Endothelial cell of umbilical vein (primary cell): ENCODE measurements around the gene KCNB1. TPM values are rescaled to one million over a fixed set of nuclear protein-coding genes. Genes with fewer than 3 reads are reported as not detected.

ENCODE experiments used
- BruUV-seq: library from RNA; stranded (reverse); fragments of 400-500 nt; replicated peaks from 2 replicates; lab custom pipeline; 2021; lab: Mats Ljungman, UMichigan
- CTCF ChIA-PET: fragments of 300-600, 350-600 bp; sonication (Branson Sonifier 250); formaldehyde crosslinking; loops from one replicate; lab custom pipeline; 2021; ENCODE audit warnings: antibody characterized with exemption, inconsistent platforms; lab: Charles Lee
- POLR2A ChIA-PET: fragments of 300-600, 350-600 bp; sonication (Branson Sonifier 250); formaldehyde crosslinking; loops from one replicate; lab custom pipeline; 2021; ENCODE audit warnings: antibody characterized with exemption, inconsistent platforms; lab: Charles Lee
- DNase-seq: peaks from one replicate; pipeline ENCODE4 v3.0.0-alpha.2; 2011; ENCODE audit warnings: low read depth, low spot score
- FAIRE-seq: peaks from 2 replicates; lab custom pipeline; 2011; peaks lifted over from hg19 to GRCh38; lab: Jason Lieb, UNC
- H2AFZ ChIP-seq: 2 replicates; pipeline ENCODE4 v1.6.0; 2012; ENCODE audit warnings: low read depth, low read length, control low read depth, inconsistent platforms
- H3K27ac ChIP-seq: 2 replicates; pipeline ENCODE4 v1.5.1; 2011; ENCODE audit warnings: low read depth, mild to moderate bottlenecking, control low read depth, low read length, moderate library complexity; ENCODE audit not compliant: insufficient read depth
- H3K27me3 ChIP-seq, 2 experiments: 2 replicates each; pipeline versions ENCODE4 v1.6.0 to v1.6.1; 2011; ENCODE audit warnings: low read length in 2 of 2, mixed read lengths in 1 of 2; ENCODE audit not compliant: control insufficient read depth in 2 of 2, insufficient read depth in 2 of 2
- H3K36me3 ChIP-seq, 2 experiments: 2 replicates in 1 of 2; 3 replicates in 1 of 2; pipeline ENCODE4 v1.5.1; 2011; ENCODE audit warnings: low read length in 2 of 2, mild to moderate bottlenecking in 1 of 2, moderate library complexity in 1 of 2; ENCODE audit not compliant: control insufficient read depth in 2 of 2, insufficient read depth in 2 of 2; ENCODE audit errors: extremely low read depth in 1 of 2
- H3K4me1 ChIP-seq: 3 replicates; pipeline ENCODE4 v1.5.1; 2011; ENCODE audit warnings: mild to moderate bottlenecking, low read length; ENCODE audit not compliant: control insufficient read depth, insufficient read depth; ENCODE audit errors: extremely low read depth
- H3K4me2 ChIP-seq: 2 replicates; pipeline ENCODE4 v1.6.1; 2011; ENCODE audit warnings: low read length, control low read depth, mixed read lengths; ENCODE audit not compliant: insufficient read depth
- H3K4me3 ChIP-seq, 3 experiments: fragments of 200-600 bp in 1 of 3; sonication (generic), shearing (Covaris generic) in 1 of 3; replicated peaks in 1 of 3; 2 replicates each; pipeline ENCODE4 v1.5.1; 2011 to 2016; ENCODE audit warnings: control low read depth in 3 of 3, low read length in 3 of 3, mild to moderate bottlenecking in 2 of 3, inconsistent platforms in 1 of 3, low read depth in 1 of 3, moderate library complexity in 1 of 3; ENCODE audit not compliant: insufficient read depth in 1 of 3
- H3K79me2 ChIP-seq: 2 replicates; pipeline ENCODE4 v1.6.0; 2012; ENCODE audit warnings: low read length, inconsistent platforms; ENCODE audit not compliant: control insufficient read depth, insufficient read depth
- H3K9ac ChIP-seq: replicated peaks from 2 replicates; pipeline ENCODE3; 2011; ENCODE audit warnings: low read length, control low read depth; ENCODE audit not compliant: insufficient read depth; ENCODE audit errors: extremely low read depth
- H3K9me1 ChIP-seq: replicated peaks from 3 replicates; pipeline ENCODE4 v1.6.0; 2011; ENCODE audit warnings: mild to moderate bottlenecking, low read length; ENCODE audit not compliant: control insufficient read depth, insufficient read depth; ENCODE audit errors: extremely low read depth
- H3K9me3 ChIP-seq: replicated peaks from 2 replicates; pipeline ENCODE4 v1.5.1; 2012; ENCODE audit warnings: low read length, inconsistent platforms; ENCODE audit not compliant: control insufficient read depth, insufficient read depth
- H4K20me1 ChIP-seq: replicated peaks from 2 replicates; pipeline ENCODE3; 2011; ENCODE audit warnings: mild to moderate bottlenecking, low read length; ENCODE audit not compliant: control insufficient read depth, insufficient read depth; ENCODE audit errors: extremely low read depth
- CTCF ChIP-seq, 2 donors: IDR thresholded peaks; 1 replicate in 1 of 2; 2 replicates in 1 of 2; pipeline ENCODE4 v1.5.1; 2011; ENCODE audit warnings: low read length in 2 of 2, mild to moderate bottlenecking in 2 of 2, moderate library complexity in 2 of 2, control low read depth in 1 of 2, inconsistent platforms in 1 of 2, low read depth in 1 of 2; ENCODE audit not compliant: insufficient read depth in 1 of 2; ENCODE audit errors: extremely low read depth in 1 of 2
- EZH2 ChIP-seq: IDR thresholded peaks from 2 replicates; pipeline ENCODE4 v1.6.1; 2012; ENCODE audit warnings: borderline replicate concordance, low read depth, mild to moderate bottlenecking, moderate library complexity, low read length, inconsistent platforms; ENCODE audit not compliant: severe bottlenecking
- FOS ChIP-seq: IDR thresholded peaks from 2 replicates; pipeline ENCODE4 v1.6.1; 2011; ENCODE audit warnings: mild to moderate bottlenecking, low read length, moderate library complexity, borderline replicate concordance; ENCODE audit not compliant: insufficient read depth
- GATA2 ChIP-seq: IDR thresholded peaks from 2 replicates; pipeline ENCODE4 v1.7.0; 2011; ENCODE audit warnings: low read depth, mild to moderate bottlenecking, moderate library complexity, mixed read lengths, low read length; ENCODE audit not compliant: insufficient read length, insufficient read depth
- JUN ChIP-seq: IDR thresholded peaks from 2 replicates; pipeline ENCODE4 v1.6.1; 2011; ENCODE audit warnings: borderline replicate concordance, low read depth; ENCODE audit not compliant: insufficient read length, insufficient read depth
- MAX ChIP-seq: IDR thresholded peaks from 2 replicates; pipeline ENCODE4 v1.6.1; 2011; ENCODE audit not compliant: insufficient read depth, insufficient read length
- MYC ChIP-seq: IDR thresholded peaks from one replicate; pipeline ENCODE4 v1.6.1; 2011; ENCODE audit warnings: mild to moderate bottlenecking, low read depth, low read length
- POLR2A ChIP-seq: IDR thresholded peaks from 2 replicates; pipeline ENCODE4 v1.6.1; 2012; ENCODE audit warnings: low read depth, mild to moderate bottlenecking, control low read depth, low read length
- POLR2AphosphoS5 ChIP-seq: IDR thresholded peaks from 2 replicates; pipeline ENCODE4 v1.6.1; 2012; ENCODE audit warnings: low read depth, mild to moderate bottlenecking, control low read depth, low read length, moderate library complexity; ENCODE audit not compliant: insufficient read depth
- dilution Hi-C: fragments of 300-500 bp; cut with MboI; formaldehyde crosslinking; loops from one replicate; pipeline ENCODE4 v1.15.0; 2019; ENCODE audit warnings: low sequenced_read_pairs; ENCODE audit not compliant: extremely low pct_ligation_motif_present
- intact Hi-C: fragments of 100-400 bp; cut with micrococcal nuclease; formaldehyde crosslinking; loops from one replicate; pipeline ENCODE4 v1.10.0; 2022
- polyA plus RNA-seq, 4 experiments: library from polyadenylated mRNA; depleted of rRNA in 3 of 4; stranded (reverse) in 3 of 4; unstranded in 1 of 4; fragments of >200 nt; gene quantifications; 2 replicates each; pipeline versions ENCODE4 v1.2.1 to v1.2.3, GENCODE V29; 2011 to 2012; ENCODE audit warnings: missing spikeins in 1 of 4
- total RNA-seq: library from RNA; stranded (reverse); gene quantifications from 2 replicates; pipeline ENCODE4 v1.2.3, GENCODE V29; 2021

Gene KCNB1
- total and polyA plus RNA-seq, 2 donors (not counting 3 experiments of a cell fraction or from before 2014, with no cell fraction given) = not detected

GRCh38 chr20:49483696-49484123, 1.2 kb upstream of the KCNB1 start:
- TF ChIP-seq EZH2 (peak; percentile 64), MAX (no peak)
- DNase-seq (no peak), FAIRE-seq (no peak)
- POLR2A ChIA-PET = interaction anchor here (0.6 kb wide), 1 partner anchor 153 kb away, joined by 6 read pairs; no protein-coding TSS in a partner anchor
- Histone ChIP-seq H3K4me1 (no peaks in the 10 kb centered on the region), H3K4me2 (no peak overlapping the region), H3K36me3 (no peaks in the 10 kb centered on the region), H2AFZ (no peak overlapping the region), H3K9me3 (no peaks in the 10 kb centered on the region), H3K9me1 (no peaks in the 10 kb centered on the region), H3K4me3 (no peak overlapping the region), H3K27me3 (peaks cover 14 to 19% of the 10 kb centered on the region in 2 experiments), H3K27ac (no peak overlapping the region), H3K79me2 (no peaks in the 10 kb centered on the region), H4K20me1 (no peaks in the 10 kb centered on the region), H3K9ac (no peak overlapping the region)
- BruUV-seq = no TSS peak
- CTCF ChIA-PET = interaction anchor here (0.5 to 4.0 kb wide), 34 partner anchors 8 to 238 kb away, joined by 3 to 93 read pairs (median 5); no protein-coding TSS in a partner anchor
- dilution Hi-C loops = no loop called here
- intact Hi-C loops = loop anchor here (1.0 kb wide), 3 partner anchors 51 to 149 kb away; no protein-coding TSS in a partner anchor

GRCh38 chr20:49483018-49483695, 689 bp upstream of the KCNB1 start:
- H3K36me3 ChIP-seq = no peaks in the 10 kb centered on the region
- no peaks in the 10 kb centered on the region for H3K9me1 ChIP-seq
- H3K4me1 ChIP-seq = no peaks in the 10 kb centered on the region
- peak; percentile 53 for TF ChIP-seq EZH2
- TF ChIP-seq MYC = no peak
- no peak for TF ChIP-seq FOS
- TF ChIP-seq POLR2A = no peak
- TF ChIP-seq CTCF (IDR thresholded peaks at IDR 0.05; ENCODE audit: extremely low read depth in 1 of 2, insufficient read depth in 1 of 2, low read depth in 1 of 2, low read length in 2 of 2) = no peak
- TF ChIP-seq JUN = no peak
- no peak for TF ChIP-seq MAX
- TF ChIP-seq GATA2 = no peak
- no peak for TF ChIP-seq POLR2AphosphoS5
- no peak overlapping the region for H2AFZ ChIP-seq
- no peak for DNase-seq
- H3K27ac ChIP-seq = no peak overlapping the region
- no peak overlapping the region for H3K4me2 ChIP-seq
- no peak for FAIRE-seq
- H4K20me1 ChIP-seq = no peaks in the 10 kb centered on the region
- H3K79me2 ChIP-seq = no peaks in the 10 kb centered on the region
- no TSS peak for BruUV-seq
- no peaks in the 10 kb centered on the region for H3K9me3 ChIP-seq
- peaks cover 14 to 19% of the 10 kb centered on the region in 2 experiments for H3K27me3 ChIP-seq
- H3K4me3 ChIP-seq = no peak overlapping the region
- dilution Hi-C loops (no loop called here), intact Hi-C loops (no loop called here)
- H3K9ac ChIP-seq = no peak overlapping the region
- CTCF ChIA-PET = interaction anchor here (0.7 to 4.0 kb wide), 10 partner anchors 17 to 152 kb away, joined by 3 to 93 read pairs (median 8); no protein-coding TSS in a partner anchor
- POLR2A ChIA-PET = no interaction called here
